CD4-positive, alpha-beta memory T cell (primary cell): ENCODE measurements around the gene GTF3C5. TPM values are rescaled to one million over a fixed set of nuclear protein-coding genes. Genes with fewer than 3 reads are reported as not detected.
A peak's percentile ranks its signal among the peaks of the same experiment; 100 is the strongest.

Experiments used
- CTCF ChIA-PET: fragments of 350-600 bp; sonication (Branson Sonifier 250); formaldehyde crosslinking; loops from one replicate; lab custom pipeline; 2021; ENCODE audit warnings: inconsistent platforms; ENCODE audit not compliant: partially characterized antibody; lab: Charles Lee
- POLR2A ChIA-PET: fragments of 350-600 bp; sonication (Branson Sonifier 250); formaldehyde crosslinking; loops from one replicate; lab custom pipeline; 2021; ENCODE audit not compliant: partially characterized antibody; lab: Charles Lee
- DNase-seq, 5 donors: peaks; one replicate each; pipeline versions ENCODE4 v3.0.0 to v3.0.0-alpha.2; 2020 to 2022; ENCODE audit warnings: mixed read lengths in 1 of 5
- H3K27ac ChIP-seq: one replicate; pipeline ENCODE4 v1.7.0; 2013; ENCODE audit warnings: low read depth, low read length
- H3K27me3 ChIP-seq: 2 replicates; pipeline ENCODE4 v1.7.0; 2013; ENCODE audit warnings: mild to moderate bottlenecking, low read length, moderate library complexity; ENCODE audit not compliant: insufficient read depth
- H3K36me3 ChIP-seq: 2 replicates; pipeline ENCODE4 v1.7.0; 2013; ENCODE audit warnings: mild to moderate bottlenecking, low read length, moderate library complexity; ENCODE audit not compliant: insufficient read depth
- H3K4me1 ChIP-seq: 2 replicates; pipeline ENCODE4 v1.7.0; 2013; ENCODE audit warnings: mild to moderate bottlenecking, low read length, moderate library complexity; ENCODE audit not compliant: insufficient read depth
- H3K4me3 ChIP-seq, 2 donors: one replicate each; pipeline ENCODE4 v1.7.0; 2013; ENCODE audit warnings: low read length in 2 of 2, mild to moderate bottlenecking in 1 of 2
- H3K9me3 ChIP-seq, 2 donors: one replicate each; pipeline ENCODE4 v1.7.0; 2013; ENCODE audit warnings: low read length in 2 of 2, control low read depth in 1 of 2; ENCODE audit not compliant: control insufficient read depth in 1 of 2
- H3K27ac Mint-ChIP-seq, 7 donors: one replicate each; pipeline ENCODE4 v1.8.0; 2020 to 2021; ENCODE audit warnings: mixed read lengths in 7 of 7, mild to moderate bottlenecking in 6 of 7, inconsistent platforms in 3 of 7, moderate library complexity in 3 of 7
- H3K27me3 Mint-ChIP-seq, 2 donors: one replicate each; pipeline ENCODE4 v1.8.0; 2020 to 2021; ENCODE audit warnings: mixed read lengths in 2 of 2
- H3K36me3 Mint-ChIP-seq, 2 donors: one replicate each; pipeline ENCODE4 v1.8.0; 2020 to 2021; ENCODE audit warnings: mixed read lengths in 2 of 2, inconsistent platforms in 1 of 2, mild to moderate bottlenecking in 1 of 2
- H3K4me1 Mint-ChIP-seq, 4 donors: one replicate each; pipeline ENCODE4 v1.8.0; 2020 to 2021; ENCODE audit warnings: mixed read lengths in 4 of 4, mild to moderate bottlenecking in 1 of 4
- H3K4me3 Mint-ChIP-seq, 8 donors: one replicate each; pipeline ENCODE4 v1.8.0; 2020 to 2021; ENCODE audit warnings: mixed read lengths in 8 of 8, mild to moderate bottlenecking in 7 of 8, moderate library complexity in 6 of 8, inconsistent platforms in 3 of 8
- H3K9me3 Mint-ChIP-seq, 8 donors: one replicate each; pipeline ENCODE4 v1.8.0; 2020 to 2021; ENCODE audit warnings: mixed read lengths in 8 of 8, mild to moderate bottlenecking in 5 of 8, inconsistent platforms in 3 of 8, moderate library complexity in 1 of 8
- intact Hi-C: fragments of 100-400 bp; cut with micrococcal nuclease; formaldehyde crosslinking; loops from one replicate; pipeline ENCODE4 v1.15.1; 2023
- polyA plus RNA-seq, 2 donors: library from polyadenylated mRNA; unstranded; fragments of 300-500 nt; fragmentation: Illumina TruSeq; gene quantifications; one replicate each; pipeline ENCODE4 v1.2.3, GENCODE V29; 2021
- total RNA-seq, 2 experiments: library from RNA; stranded (reverse); gene quantifications; one replicate each; pipeline ENCODE4 v1.2.3, GENCODE V29; 2021

GTF3C5 gene, protein sequence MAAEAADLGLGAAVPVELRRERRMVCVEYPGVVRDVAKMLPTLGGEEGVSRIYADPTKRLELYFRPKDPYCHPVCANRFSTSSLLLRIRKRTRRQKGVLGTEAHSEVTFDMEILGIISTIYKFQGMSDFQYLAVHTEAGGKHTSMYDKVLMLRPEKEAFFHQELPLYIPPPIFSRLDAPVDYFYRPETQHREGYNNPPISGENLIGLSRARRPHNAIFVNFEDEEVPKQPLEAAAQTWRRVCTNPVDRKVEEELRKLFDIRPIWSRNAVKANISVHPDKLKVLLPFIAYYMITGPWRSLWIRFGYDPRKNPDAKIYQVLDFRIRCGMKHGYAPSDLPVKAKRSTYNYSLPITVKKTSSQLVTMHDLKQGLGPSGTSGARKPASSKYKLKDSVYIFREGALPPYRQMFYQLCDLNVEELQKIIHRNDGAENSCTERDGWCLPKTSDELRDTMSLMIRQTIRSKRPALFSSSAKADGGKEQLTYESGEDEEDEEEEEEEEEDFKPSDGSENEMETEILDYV
- total RNA-seq = 10 to 100 TPM; 71.3 to 71.5 TPM
- 10 to 100 TPM; 33.5 to 34.0 TPM for polyA plus RNA-seq

DNA sequence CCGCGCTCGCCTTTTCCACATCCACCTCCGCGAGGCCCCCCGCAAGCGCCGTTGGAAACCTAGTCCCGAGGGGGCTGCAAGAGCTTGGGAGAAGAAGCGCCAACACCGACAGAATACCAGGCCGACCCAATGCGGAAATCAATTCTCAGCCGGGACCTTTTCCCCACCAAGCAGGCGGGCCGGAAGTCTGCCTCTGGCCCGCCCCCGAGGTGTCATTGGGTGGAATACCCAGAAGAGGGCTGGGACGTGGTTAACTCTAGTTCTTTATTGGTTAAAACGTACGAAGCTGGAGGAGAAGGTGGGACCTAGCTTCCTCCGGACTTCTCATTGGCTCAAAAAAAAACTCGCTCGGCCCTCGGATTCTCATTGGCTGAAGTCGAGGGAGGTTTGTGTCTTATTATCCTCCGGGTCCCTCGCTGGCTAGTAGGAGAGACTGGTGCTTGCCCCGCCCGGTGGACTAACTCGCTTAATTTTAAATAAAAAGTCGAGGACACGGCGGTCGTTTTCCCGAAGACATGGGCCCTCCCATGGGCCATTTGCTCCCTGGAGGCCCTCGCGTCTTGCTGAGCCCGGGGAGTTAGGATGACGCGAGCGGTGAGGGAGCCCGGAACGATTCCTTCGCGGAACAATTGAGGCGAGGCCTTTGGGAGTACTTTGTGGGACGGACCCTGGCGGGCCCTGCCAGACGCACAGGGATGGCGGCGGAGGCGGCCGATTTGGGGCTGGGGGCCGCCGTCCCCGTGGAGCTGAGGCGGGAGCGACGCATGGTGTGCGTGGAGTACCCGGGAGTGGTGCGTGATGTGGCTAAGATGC, at the start of gene GTF3C5:
TSS of gene GTF3C5 (plus strand) at position 681 of the 813 bp plus-strand sequence. CDS start at position 696, 15 bp downstream.
- H3K27ac ChIP-seq = peak within 1 kb of the TSS; percentile 83
- Mint-ChIP-seq H3K4me3 (peak within 1 kb of the TSS; percentile 93 to 99 (median 98)), H3K9me3 (no peaks in the 10 kb centered on the region), H3K36me3 (peaks cover 0 to 30% of the 10 kb centered on the region in 2 donors), H3K27me3 (no peaks in the 10 kb centered on the region), H3K27ac (peak within 1 kb of the TSS; percentile 94 to 99 (median 98)), H3K4me1 (peaks cover 17 to 69% (median 47%) of the 10 kb centered on the region in 4 donors)
- no peaks in the 10 kb centered on the region for H3K36me3 ChIP-seq
- peaks cover 27% of the 10 kb centered on the region for H3K4me1 ChIP-seq
- peak; percentile 94 to 97 (median 95) for DNase-seq
- ChIA-PET CTCF (interaction anchor here (0.6 to 5.1 kb wide), 10 partner anchors 7 to 385 kb away, joined by 3 to 35 read pairs (median 4); no protein-coding TSS in a partner anchor), POLR2A (interaction anchor here (0.6 to 4.1 kb wide), 32 partner anchors 8 to 1352 kb away, joined by 3 to 59 read pairs (median 4); partner anchors contain the start of genes DDX31, GTF3C4, MED22 and RALGDS)
- no peaks in the 10 kb centered on the region for H3K9me3 ChIP-seq
- H3K27me3 ChIP-seq = no peaks in the 10 kb centered on the region
- intact Hi-C loops = loop anchor here (1.0 kb wide), 1 partner anchor 114 kb away; no protein-coding TSS in a partner anchor
- peak within 1 kb of the TSS; percentile 84 to 97 for H3K4me3 ChIP-seq

DNA sequence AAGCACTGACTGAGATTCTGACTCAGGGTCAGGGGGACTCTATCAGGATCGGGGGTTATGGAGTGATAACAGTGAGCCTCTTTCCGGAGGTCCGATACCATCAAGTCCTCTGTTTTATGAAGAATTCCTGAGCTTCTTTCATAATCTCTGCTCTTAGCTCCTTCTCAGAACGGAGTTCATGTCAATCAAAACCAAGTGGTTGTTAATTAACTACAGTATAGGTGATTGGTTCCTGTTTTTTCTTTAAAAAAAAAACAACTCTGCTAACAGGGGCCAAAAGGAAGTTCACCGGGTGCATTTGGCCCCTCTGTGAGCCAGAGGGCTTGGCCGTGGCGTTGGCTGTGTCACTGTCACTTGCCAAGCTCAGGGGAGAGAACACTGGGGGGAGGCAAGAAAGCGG, 48.3 kb upstream of the GTF3C5 start:
- Histone ChIP-seq H3K36me3 (no peaks in the 10 kb centered on the region), H3K4me1 (peaks cover 13% of the 10 kb centered on the region), H3K27ac (no peak overlapping the region), H3K27me3 (peaks cover 12% of the 10 kb centered on the region), H3K4me3 (no peak overlapping the region), H3K9me3 (no peaks in the 10 kb centered on the region)
- ChIA-PET CTCF (interaction anchor here (1.2 kb wide), 1 partner anchor 80 kb away, joined by 3 read pairs; no protein-coding TSS in a partner anchor), POLR2A (no interaction called here)
- Mint-ChIP-seq H3K9me3 (no peaks in the 10 kb centered on the region), H3K4me3 (no peak overlapping the region), H3K36me3 (no peaks in the 10 kb centered on the region), H3K27me3 (peaks cover 26 to 39% of the 10 kb centered on the region in 2 donors), H3K27ac (no peak overlapping the region), H3K4me1 (peaks cover 4 to 6% (median 6%) of the 10 kb centered on the region in 4 donors)
- intact Hi-C loops = no loop called here
- DNase-seq = no peak

DNA sequence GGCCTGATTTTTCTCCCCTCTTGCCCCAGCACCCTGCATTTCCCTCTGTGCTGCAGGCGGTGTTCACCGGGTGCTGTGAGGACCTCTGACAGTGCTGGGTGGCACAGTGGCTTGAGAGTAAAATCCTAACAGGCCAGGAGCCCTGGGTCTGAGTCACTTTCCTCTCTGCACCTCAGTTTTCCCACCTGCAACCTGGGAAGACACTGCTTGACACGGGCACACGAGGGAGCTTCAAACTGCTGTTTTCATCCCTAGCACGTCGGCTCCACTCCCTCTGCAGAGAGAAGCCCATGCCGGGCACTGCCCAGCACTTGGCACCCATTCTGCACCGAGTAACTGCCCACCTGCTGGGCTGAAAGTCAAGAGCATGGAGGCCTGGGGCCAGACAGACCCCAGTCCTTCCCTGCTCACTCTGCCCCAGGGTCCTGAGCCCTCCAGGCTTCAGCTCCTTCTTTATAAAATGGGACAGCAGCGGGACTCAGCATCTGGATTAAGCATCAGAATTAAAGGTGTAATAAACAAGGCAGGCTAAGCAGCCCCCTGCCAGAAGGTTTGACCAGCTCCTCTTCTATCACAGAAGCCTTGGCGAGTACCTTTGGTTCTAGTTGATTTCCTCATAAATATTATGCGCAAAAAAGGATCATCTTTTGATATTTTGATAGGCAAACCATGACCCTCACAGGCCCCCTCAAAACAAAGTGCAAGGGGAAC, 47.2 kb upstream of the GTF3C5 start:
- no peak for DNase-seq
- H3K27ac Mint-ChIP-seq = no peak overlapping the region
- H3K27ac ChIP-seq = no peak overlapping the region
- POLR2A ChIA-PET = interaction anchor here (0.6 kb wide), 1 partner anchor 135 kb away, joined by 3 read pairs; no protein-coding TSS in a partner anchor
- H3K4me3 Mint-ChIP-seq = no peak overlapping the region
- H3K9me3 Mint-ChIP-seq = peaks cover 0 to 2% (median 0%) of the 10 kb centered on the region in 8 donors
- peaks cover 30 to 38% of the 10 kb centered on the region in 2 donors for H3K27me3 Mint-ChIP-seq
- CTCF ChIA-PET = no interaction called here
- H3K4me1 Mint-ChIP-seq = peaks cover 1 to 3% (median 2%) of the 10 kb centered on the region in 4 donors
- intact Hi-C loops = no loop called here
- peaks cover 4% of the 10 kb centered on the region for H3K4me1 ChIP-seq
- H3K27me3 ChIP-seq = peaks cover 9% of the 10 kb centered on the region
- no peaks in the 10 kb centered on the region for H3K36me3 ChIP-seq
- H3K36me3 Mint-ChIP-seq = no peaks in the 10 kb centered on the region
- no peak overlapping the region for H3K4me3 ChIP-seq
- H3K9me3 ChIP-seq = no peaks in the 10 kb centered on the region

DNA sequence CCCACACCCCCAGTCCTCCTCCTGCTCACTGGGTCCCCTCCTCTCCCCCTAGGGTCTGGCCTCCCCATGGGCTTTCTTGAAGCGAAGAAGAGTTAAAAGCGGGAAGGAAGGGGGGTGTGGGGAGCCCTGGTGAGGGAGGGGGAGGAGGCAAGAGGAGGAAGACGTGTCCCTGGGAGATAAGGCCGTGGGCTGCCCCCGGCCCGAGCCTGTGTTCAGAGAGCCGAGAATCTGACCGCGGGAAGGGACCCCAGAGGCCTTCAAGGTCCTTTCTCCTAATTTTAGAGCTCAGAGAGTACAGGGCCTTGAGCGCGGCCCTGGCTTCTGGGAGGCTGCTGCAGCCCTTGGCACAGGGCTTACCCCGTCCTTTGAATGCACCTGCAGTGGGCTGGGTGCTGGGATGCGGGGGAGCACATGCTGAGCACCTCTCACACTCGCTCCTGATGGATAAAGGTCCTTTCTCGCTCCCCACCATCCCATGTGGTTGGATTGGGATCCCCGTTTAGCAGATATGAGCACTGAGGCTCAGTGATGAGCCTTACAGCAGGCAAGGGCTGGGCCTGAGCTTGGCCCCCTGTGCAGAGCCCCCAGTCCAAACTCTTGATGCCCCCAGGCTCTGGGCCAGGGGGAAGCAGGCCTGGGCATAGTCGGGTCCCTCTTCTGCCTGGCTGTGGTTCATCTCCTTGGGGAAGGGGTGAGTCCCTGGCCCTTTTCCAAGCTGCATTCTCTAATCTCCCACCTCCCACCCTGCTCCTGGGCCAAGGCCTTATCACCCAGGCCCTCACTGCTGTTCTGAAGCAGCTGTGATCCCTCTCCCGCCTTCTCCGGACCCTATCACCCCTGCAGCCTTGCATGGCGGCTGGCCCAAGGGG, 46.4 kb upstream of the GTF3C5 start:
- no peaks in the 10 kb centered on the region for H3K36me3 Mint-ChIP-seq
- no peak overlapping the region for H3K27ac ChIP-seq
- intact Hi-C loops = no loop called here
- no peaks in the 10 kb centered on the region for H3K4me1 ChIP-seq
- peaks cover 4% of the 10 kb centered on the region for H3K27me3 ChIP-seq
- no peaks in the 10 kb centered on the region for H3K9me3 ChIP-seq
- no peak for DNase-seq
- H3K36me3 ChIP-seq = no peaks in the 10 kb centered on the region
- H3K27me3 Mint-ChIP-seq = peaks cover 29 to 36% of the 10 kb centered on the region in 2 donors
- H3K4me3 ChIP-seq = no peak overlapping the region
- H3K27ac Mint-ChIP-seq = no peak overlapping the region
- peaks cover 0 to 2% (median 0%) of the 10 kb centered on the region in 8 donors for H3K9me3 Mint-ChIP-seq
- H3K4me3 Mint-ChIP-seq = no peak overlapping the region
- H3K4me1 Mint-ChIP-seq = peaks cover 0 to 2% (median 0%) of the 10 kb centered on the region in 4 donors
- POLR2A ChIA-PET = no interaction called here
- CTCF ChIA-PET = interaction anchor here (0.9 kb wide), 1 partner anchor 10 kb away, joined by 3 read pairs; no protein-coding TSS in a partner anchor

DNA sequence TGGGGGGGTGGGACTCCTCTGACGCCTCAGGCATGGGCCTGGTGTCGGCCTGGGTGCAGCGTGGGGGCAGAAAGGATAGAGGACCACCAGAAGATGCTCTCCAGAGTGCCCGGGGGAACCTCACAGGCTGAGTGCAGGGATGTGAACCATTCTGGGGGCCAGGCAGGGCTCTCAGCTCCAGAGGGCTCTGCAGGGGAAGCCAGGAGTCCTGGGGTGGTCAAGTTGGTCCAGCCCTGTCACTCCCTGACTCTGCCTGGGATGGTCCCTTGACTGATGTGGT, 45.8 kb upstream of the GTF3C5 start:
- Mint-ChIP-seq H3K27ac (no peak overlapping the region), H3K4me3 (no peak overlapping the region), H3K36me3 (no peaks in the 10 kb centered on the region), H3K4me1 (peaks cover 0 to 2% (median 0%) of the 10 kb centered on the region in 4 donors), H3K27me3 (peaks cover 24 to 31% of the 10 kb centered on the region in 2 donors), H3K9me3 (peaks cover 0 to 2% (median 0%) of the 10 kb centered on the region in 8 donors)
- H3K27me3 ChIP-seq = peaks cover 4% of the 10 kb centered on the region
- no peak for DNase-seq
- no peaks in the 10 kb centered on the region for H3K36me3 ChIP-seq
- no peaks in the 10 kb centered on the region for H3K9me3 ChIP-seq
- H3K4me1 ChIP-seq = no peaks in the 10 kb centered on the region
- no peak overlapping the region for H3K4me3 ChIP-seq
- ChIA-PET CTCF (interaction anchor here (0.9 to 1.2 kb wide), 2 partner anchors 10 to 13 kb away, joined by 3 read pairs; no protein-coding TSS in a partner anchor), POLR2A (no interaction called here)
- no peak overlapping the region for H3K27ac ChIP-seq
- intact Hi-C loops = no loop called here

DNA sequence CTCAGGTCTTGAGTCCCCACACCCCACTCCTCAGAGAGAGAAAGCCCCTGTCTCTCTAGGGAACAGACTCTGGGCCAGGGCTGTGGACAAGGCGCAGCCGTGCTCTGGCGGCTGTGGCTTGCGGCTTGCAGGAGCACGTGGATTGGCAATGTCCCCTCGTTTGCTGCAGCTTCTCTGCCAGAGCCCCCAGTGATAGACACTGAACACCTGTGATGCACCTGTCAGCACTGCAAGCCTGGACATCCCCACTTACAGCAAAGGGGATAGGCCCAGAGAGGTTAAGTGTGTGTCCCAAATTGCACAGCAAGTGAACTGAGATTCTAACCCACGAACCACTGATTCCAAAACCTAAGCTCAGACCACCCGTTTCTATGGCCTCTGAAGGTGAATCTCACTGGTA, 45.3 kb upstream of the GTF3C5 start:
- Mint-ChIP-seq H3K4me3 (no peak overlapping the region), H3K27ac (no peak overlapping the region), H3K9me3 (peaks cover 0 to 2% (median 0%) of the 10 kb centered on the region in 8 donors), H3K4me1 (peaks cover 0 to 1% (median 0%) of the 10 kb centered on the region in 4 donors), H3K36me3 (no peaks in the 10 kb centered on the region), H3K27me3 (peaks cover 23 to 32% of the 10 kb centered on the region in 2 donors)
- Histone ChIP-seq H3K4me1 (no peaks in the 10 kb centered on the region), H3K27me3 (peaks cover 4% of the 10 kb centered on the region), H3K27ac (no peak overlapping the region), H3K9me3 (no peaks in the 10 kb centered on the region), H3K4me3 (no peak overlapping the region), H3K36me3 (no peaks in the 10 kb centered on the region)
- no peak for DNase-seq
- CTCF ChIA-PET = interaction anchor here (1.2 kb wide), 1 partner anchor 13 kb away, joined by 3 read pairs; no protein-coding TSS in a partner anchor
- intact Hi-C loops = no loop called here
- POLR2A ChIA-PET = no interaction called here
